Fibroblast of mammary gland (primary cell): ENCODE results near the gene NCAM2.

Experiments
- DNase-seq: peaks from one replicate; pipeline ENCODE4 v3.0.0-alpha.2; 2010; ENCODE audit warnings: low read depth
- H3K4me3 ChIP-seq: 2 replicates; pipeline ENCODE4 v1.5.1; 2011; ENCODE audit warnings: low read depth, mild to moderate bottlenecking, low read length, moderate library complexity; ENCODE audit not compliant: control insufficient read depth
- CTCF ChIP-seq: conservative IDR thresholded peaks from 2 replicates; pipeline ENCODE4 v1.5.1; 2011; ENCODE audit warnings: low read depth, low read length, inconsistent platforms; ENCODE audit not compliant: control insufficient read depth, insufficient read depth

NCAM2 gene

DNA sequence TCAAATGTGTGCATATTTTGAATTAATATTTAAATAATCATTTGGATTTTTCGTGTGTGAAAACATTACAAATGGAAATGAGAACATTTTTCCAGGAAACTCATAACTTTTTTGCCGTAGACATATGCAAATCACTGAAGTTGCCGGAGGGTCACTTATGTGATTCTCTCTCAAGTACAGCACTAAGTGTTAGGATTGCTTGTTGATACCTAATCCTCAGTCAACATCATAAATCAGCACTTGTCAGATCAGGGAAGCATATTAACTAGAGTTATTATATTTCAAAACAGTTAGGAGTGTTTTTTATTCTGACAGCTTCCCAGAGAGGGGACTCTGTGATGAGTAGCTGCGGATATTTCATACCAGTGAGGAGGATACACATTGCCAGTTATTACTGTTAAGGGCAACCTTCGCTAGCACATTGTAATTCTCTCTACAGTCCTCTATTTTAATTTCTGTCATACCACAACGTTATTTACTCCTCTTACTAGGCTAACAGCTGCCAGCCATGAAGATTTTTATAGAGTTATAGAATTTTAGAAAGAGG lies 41.5 kb downstream of the NCAM2 start:
- no peak for DNase-seq
- no peak for TF ChIP-seq CTCF
- H3K4me3 ChIP-seq, result no peak overlapping the region

DNA sequence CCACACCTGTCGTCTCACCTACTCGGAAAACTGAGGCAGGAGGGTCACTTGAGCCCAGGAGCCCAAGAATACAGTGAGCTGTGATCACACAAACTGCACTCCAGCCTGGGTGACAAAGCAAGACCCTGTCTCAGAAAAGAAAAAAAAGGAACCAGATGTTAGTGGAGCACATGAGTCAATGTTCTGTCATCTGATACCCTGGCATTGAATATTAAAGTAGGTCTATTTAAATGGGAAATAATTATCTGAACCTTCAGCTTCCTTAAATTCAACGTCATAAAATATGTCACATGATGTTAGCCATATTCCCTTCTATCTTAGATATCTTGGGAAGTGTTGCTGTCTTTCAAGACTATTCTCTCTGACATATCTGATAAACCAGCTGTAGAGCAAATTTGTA lies 47.3 kb downstream of the NCAM2 start:
- no peak for TF ChIP-seq CTCF
- DNase-seq, result peak; percentile 42

DNA sequence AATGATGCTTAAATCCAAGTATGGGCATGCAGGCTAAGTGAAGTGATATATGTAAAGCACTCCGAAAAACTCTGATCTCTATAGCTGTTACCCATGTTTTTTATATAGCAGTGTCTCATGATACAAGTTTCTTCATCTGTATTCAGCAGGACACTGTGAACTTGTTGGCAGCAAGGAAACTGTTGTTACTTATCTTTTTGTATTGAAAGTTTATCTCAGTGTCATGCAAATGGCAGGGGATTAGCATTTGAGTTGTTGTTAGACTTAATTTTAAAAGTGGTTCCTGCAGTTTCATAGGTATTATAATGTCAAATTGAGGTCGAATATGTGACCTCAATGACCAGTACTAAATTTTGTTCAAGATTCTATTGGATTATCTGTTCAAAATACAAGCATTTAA lies 47.9 kb downstream of the NCAM2 start:
- H3K4me3 ChIP-seq, result no peak overlapping the region
- TF ChIP-seq CTCF, result no peak
- no peak for DNase-seq

More for the DNA sequence above, 47.3 kb downstream of the NCAM2 start:
- no peak overlapping the region for H3K4me3 ChIP-seq

DNA sequence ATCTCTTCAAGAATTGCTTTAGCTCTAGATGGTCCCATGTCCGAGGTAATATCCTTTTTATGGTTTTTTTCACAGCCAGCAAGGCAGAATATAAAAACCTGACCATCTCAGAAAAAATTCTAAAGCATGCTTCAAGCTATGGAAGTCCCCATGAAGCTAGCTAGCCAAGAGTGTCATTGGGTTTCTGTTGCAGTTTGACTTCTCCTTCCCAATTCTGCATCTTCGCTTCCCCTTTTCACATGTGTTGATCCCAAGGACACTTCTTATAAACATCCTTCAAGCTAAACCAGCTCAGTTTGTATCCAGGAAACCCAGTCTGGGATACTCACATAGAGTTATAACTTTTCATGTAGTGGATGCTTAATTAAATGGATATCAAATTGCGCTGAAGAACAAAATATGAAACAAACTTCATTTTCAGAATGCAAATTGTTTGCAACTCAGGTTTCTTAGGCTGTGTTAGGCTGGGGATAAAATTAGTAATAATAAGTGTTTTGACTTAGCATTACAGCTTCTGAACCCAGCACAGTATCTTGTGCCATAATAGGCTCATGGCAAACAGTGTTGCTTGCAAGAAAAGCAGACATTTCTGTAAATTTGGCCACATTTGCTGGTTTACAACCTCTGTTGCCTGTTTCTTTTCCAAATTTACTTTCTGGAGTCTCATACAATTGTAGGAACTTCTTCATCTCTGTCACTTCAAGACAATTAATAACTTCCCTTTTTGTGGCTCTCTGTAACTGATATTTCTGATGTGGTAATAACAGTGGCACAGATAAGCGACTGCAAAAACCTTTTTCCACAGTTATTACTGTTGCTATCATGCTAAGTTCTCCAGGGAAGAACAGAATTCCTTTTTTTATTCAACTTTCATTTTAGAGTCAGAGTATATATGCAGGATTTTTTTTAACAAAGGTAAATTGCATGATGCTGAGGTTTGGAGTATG lies 53.2 kb downstream of the NCAM2 start:
- H3K4me3 ChIP-seq, result no peak overlapping the region
- DNase-seq, result no peak
- no peak for TF ChIP-seq CTCF

DNA sequence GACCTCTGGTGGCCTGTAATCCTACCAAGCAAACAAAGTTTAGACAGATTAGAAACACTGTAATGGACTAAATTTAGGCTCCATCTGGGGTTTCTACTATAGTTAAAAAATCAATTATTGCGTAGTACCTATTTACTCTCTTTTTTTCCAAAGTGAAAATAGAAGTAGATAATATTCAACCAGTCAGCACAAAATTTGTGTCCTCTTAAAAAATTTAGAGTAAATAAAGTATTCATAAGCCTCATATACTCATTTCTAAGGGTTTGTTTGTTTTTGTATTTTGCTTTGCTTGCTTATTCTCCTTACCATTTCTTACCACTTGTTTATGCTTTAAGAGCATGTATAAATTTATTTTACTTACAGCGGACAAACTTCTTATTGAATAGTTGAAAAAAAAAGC lies 54.5 kb downstream of the NCAM2 start:
- no peak for DNase-seq
- no peak overlapping the region for H3K4me3 ChIP-seq
- TF ChIP-seq CTCF, result no peak

DNA sequence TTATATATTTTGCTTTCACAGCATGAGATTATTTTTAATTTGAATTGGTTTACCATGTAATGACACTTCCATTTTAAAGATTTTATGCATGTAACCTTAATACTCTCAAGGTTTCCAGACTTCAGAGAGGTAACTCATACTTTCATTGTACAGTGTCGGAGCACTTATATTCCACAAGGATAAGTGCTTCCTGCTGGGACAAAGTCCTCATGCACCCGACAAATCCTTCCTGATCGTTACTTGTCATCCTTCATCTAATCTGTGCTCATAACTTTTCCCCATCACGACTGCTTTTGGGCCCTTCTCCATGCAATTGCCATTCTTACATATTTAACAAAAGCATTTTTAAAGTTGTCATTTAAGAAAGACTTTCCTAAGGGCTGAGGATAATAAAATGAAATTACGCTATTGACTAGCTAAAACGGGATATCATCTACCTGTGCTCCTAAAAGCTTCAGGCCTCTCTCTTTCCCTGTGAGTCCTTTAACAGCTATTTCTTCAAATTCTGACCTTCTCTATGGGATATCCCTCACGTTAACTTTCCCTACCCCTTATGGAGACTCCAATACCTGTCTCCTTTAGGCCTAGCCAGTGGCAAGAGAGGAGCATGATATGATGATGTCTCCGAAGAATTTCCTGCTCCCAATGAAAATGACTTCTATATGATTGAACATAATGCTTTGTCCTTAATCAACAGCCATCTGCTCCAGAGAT lies 59.3 kb downstream of the NCAM2 start:
- no peak for DNase-seq
- H3K4me3 ChIP-seq, result no peak overlapping the region
- TF ChIP-seq CTCF, result no peak
